Measurements from ENCODE around the gene TMBIM1.

GRCh38 chr2:218257390-218257981 is 34.8 kb downstream of the TMBIM1 start:
- TF ChIP-seq CTCF (IDR thresholded peaks at IDR 0.05) (peak in 2 of 3 experiments; percentile 39 to 57), POLR2A (IDR thresholded peaks at IDR 0.05) (no peak)
